Measurements from ENCODE around the gene COL18A1. TPM values are rescaled to one million over a fixed set of nuclear protein-coding genes. Genes with fewer than 3 reads are reported as not detected.
A peak's percentile ranks its signal among the peaks of the same experiment; 100 is the strongest.

Gene COL18A1
- total and polyA plus RNA-seq, 9 of the 15 experiments (the other 6 are each of a cell fraction or from before 2014, with no cell fraction given), result 0.14 to 16.4 (median 2.0) TPM

- TF ChIP-seq MNT (conservative IDR thresholded peaks at IDR 0.05) (peak; percentile 93 to 97), CSDE1 (IDR thresholded peaks at IDR 0.05) (no peak), PURB (CRISPR knock-in tag; IDR thresholded peaks at IDR 0.05; ENCODE audit: low read depth) (no peak), ZNF57 (CRISPR knock-in tag; IDR thresholded peaks at IDR 0.05) (no peak), RBBP5 (IDR thresholded peaks at IDR 0.05; ENCODE audit: borderline replicate concordance, insufficient read depth, low read length, poor library complexity, severe bottlenecking) (no peak), ZNF696 (CRISPR knock-in tag; conservative IDR thresholded peaks at IDR 0.05) (no peak), FOS (IDR thresholded peaks at IDR 0.05; ENCODE audit: extremely low read depth, insufficient read length) (no peak), FOXP1 (CRISPR knock-in tag; IDR thresholded peaks at IDR 0.05) (peak; percentile 88), FOSL1 (tag; conservative IDR thresholded peaks at IDR 0.05) (no peak), SIN3A (IDR thresholded peaks at IDR 0.05; ENCODE audit: borderline replicate concordance in 2 of 2, control insufficient read depth in 1 of 2, low read depth in 2 of 2, low read length in 2 of 2) (0 out of 4 replicates have a peak, but pooled peaks of 1 of the 2 experiments have one; percentile 16), PCBP2 (IDR thresholded peaks at IDR 0.05; ENCODE audit: low read depth, low read length, poor library complexity, severe bottlenecking) (no peak), SIX5 (IDR thresholded peaks at IDR 0.05; ENCODE audit: borderline replicate concordance in 1 of 2, insufficient read depth in 1 of 2, low read depth in 1 of 2, low read length in 2 of 2) (no peak), TAF15 (IDR thresholded peaks at IDR 0.05; ENCODE audit: low read depth, low read length) (no peak), ZNF695 (CRISPR knock-in tag; IDR thresholded peaks at IDR 0.05) (no peak), CREB3 (tag; conservative IDR thresholded peaks at IDR 0.05; ENCODE audit: low read depth) (peak; percentile 60; the same call in 1 of the 2 replicates), NBN (IDR thresholded peaks at IDR 0.05; ENCODE audit: low read depth) (peak; percentile 68; the same call in 1 of the 2 replicates), NELFE (IDR thresholded peaks at IDR 0.05; ENCODE audit: insufficient read depth, insufficient read length) (no peak), ZNF274 (IDR thresholded peaks at IDR 0.05; ENCODE audit: borderline replicate concordance, low read depth, low read length) (no peak), SMC3 (conservative IDR thresholded peaks at IDR 0.05; ENCODE audit: insufficient read depth, low read depth, low read length) (peak; percentile 70), MCM2 (IDR thresholded peaks at IDR 0.05; ENCODE audit: low read depth) (no peak)
- TF ChIP-seq, protein P1, sequence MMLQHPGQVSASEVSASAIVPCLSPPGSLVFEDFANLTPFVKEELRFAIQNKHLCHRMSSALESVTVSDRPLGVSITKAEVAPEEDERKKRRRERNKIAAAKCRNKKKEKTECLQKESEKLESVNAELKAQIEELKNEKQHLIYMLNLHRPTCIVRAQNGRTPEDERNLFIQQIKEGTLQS (IDR thresholded peaks at IDR 0.05), result peak; percentile 91
- TF ChIP-seq, protein P1 (CRISPR knock-in tag; conservative IDR thresholded peaks at IDR 0.05), result peak; percentile 75; the same call in 1 of the 2 replicates
- TF ChIP-seq, protein P2, sequence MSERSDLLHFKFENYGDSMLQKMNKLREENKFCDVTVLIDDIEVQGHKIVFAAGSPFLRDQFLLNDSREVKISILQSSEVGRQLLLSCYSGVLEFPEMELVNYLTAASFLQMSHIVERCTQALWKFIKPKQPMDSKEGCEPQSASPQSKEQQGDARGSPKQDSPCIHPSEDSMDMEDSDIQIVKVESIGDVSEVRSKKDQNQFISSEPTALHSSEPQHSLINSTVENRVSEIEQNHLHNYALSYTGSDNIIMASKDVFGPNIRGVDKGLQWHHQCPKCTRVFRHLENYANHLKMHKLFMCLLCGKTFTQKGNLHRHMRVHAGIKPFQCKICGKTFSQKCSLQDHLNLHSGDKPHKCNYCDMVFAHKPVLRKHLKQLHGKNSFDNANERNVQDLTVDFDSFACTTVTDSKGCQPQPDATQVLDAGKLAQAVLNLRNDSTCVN (CRISPR knock-in tag; IDR thresholded peaks at IDR 0.05), result no peak
Observed at GRCh38 chr21:45555557-45556301, 150.8 kb downstream of the COL18A1 start (continued).
